ENCODE measurements around the gene SMIM13. TPM values are rescaled to one million over a fixed set of nuclear protein-coding genes. Genes with fewer than 3 reads are reported as not detected.
A peak's percentile ranks its signal among the peaks of the same experiment; 100 is the strongest.

SMIM13 gene
- total RNA-seq: 1 to 10 TPM; 4.1 to 6.3 (median 4.7) TPM

DNA sequence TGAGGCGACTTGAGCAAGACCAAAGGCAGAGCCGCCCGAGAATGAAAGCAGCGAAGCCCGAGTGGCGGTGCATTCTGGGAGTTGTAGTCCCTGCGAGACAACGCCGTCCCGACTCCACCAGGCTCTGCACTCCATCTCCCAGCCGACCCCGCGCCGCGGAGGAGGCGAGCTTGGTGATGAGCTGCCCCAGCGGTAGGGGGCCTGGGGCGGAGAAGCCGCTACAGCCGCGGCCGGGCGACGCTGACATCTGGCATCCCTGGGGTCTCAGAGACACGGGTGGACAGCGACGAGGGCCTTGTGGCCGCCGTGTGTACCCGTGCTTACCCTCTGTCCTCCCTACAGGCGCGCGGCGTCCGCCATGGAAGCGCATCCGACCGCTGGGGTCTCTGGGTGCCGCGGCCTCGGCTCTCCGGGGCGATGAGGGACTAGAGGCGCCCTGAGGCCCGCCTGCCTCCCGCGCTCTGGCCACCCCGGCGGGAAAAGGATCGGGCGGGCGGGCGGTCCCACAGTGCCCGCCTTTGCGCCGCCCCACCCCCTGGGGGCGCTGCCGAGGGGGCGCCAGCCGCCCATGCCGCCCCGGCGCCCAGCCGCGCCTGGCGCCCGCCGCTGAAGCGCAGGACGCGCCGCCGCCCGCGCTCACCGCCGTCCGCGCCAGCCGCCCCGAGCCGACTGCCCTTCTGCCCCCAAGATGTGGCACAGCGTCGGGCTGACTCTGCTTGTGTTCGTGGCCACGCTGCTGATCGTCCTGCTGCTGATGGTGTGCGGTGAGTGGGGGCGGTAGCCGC lies at the start of gene SMIM13:
Gene SMIM13 (plus strand): TSS at position 209 of the 785 bp plus-strand sequence. CDS start 480 bp downstream, at position 689.
- H3K4me1 ChIP-seq: peaks cover 0 to 26% (median 2%) of the 10 kb centered on the region in 4 donors
- H3K4me3 ChIP-seq: peak within 1 kb of the TSS; percentile 88 to 100 (median 95)
- no peaks in the 10 kb centered on the region for H3K27me3 ChIP-seq
- peak; percentile 97 to 99 (median 98) for DNase-seq
- peak within 1 kb of the TSS; percentile 98 to 99 (median 99) for H3K27ac ChIP-seq
- peak; percentile 58 to 61 for TF ChIP-seq POLR2A (IDR thresholded peaks at IDR 0.05)
- peak; percentile 45 to 73 (median 62) for TF ChIP-seq CTCF (IDR thresholded peaks at IDR 0.05)
- H3K36me3 ChIP-seq: no peaks in the 10 kb centered on the region
- H3K9me3 ChIP-seq: no peaks in the 10 kb centered on the region

DNA sequence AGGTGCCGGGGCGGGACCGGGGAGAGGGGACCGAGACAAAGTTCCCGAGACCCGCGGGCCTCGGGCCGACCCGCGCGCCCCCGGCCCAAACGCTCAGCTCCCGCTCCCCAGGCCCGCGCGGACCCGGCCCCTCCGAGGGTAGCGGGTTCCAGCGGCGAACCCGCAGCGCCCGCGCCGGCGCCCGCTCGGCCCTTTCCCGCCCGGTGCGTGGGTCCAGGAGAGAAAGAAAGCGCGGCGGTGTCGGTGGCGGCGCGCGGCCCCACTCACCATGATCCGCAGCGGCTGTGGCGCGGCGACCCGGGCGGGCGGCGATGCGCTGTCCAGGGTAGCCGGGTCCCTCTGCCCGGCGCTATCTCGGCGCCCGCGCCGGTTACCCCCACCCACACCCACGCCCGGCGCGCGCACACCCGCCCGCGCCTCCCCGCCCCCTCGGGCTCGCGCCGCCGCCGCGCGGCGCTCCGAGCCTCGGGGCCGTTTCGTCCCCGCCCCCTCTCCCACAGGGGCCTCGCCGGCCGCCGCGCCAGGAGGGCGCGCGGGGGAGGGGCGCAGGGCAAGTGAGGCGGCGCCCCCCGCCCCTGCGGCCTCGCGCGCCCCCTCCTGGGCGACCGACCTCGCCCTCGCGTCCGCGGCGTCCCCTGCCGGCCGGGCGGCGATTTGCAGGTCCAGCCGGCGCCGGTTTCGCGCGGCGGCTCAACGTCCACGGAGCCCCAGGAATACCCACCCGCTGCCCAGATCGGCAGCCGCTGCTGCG lies 49.5 kb upstream of the SMIM13 start, which contains the start of gene ELOVL2:
Gene ELOVL2 (minus strand): TSS at position 345 of the 751 bp plus-strand sequence. CDS start 75 bp downstream, at position 270.
- Histone ChIP-seq H3K4me1 (peaks cover 0 to 9% (median 4%) of the 10 kb centered on the region in 4 donors), H3K27ac (no peak within 1 kb of the TSS), H3K4me3 (peak within 1 kb of the TSS; percentile 31 to 63 (median 58)), H3K9me3 (peaks cover 0 to 7% (median 0%) of the 10 kb centered on the region in 4 donors), H3K27me3 (peaks cover 0 to 17% of the 10 kb centered on the region in 2 donors), H3K36me3 (no peaks in the 10 kb centered on the region)
- DNase-seq: no peak
- TF ChIP-seq CTCF (IDR thresholded peaks at IDR 0.05) (peak in 3 of 6 experiments; percentile 38 to 46 (median 42)), POLR2A (IDR thresholded peaks at IDR 0.05) (no peak)

DNA sequence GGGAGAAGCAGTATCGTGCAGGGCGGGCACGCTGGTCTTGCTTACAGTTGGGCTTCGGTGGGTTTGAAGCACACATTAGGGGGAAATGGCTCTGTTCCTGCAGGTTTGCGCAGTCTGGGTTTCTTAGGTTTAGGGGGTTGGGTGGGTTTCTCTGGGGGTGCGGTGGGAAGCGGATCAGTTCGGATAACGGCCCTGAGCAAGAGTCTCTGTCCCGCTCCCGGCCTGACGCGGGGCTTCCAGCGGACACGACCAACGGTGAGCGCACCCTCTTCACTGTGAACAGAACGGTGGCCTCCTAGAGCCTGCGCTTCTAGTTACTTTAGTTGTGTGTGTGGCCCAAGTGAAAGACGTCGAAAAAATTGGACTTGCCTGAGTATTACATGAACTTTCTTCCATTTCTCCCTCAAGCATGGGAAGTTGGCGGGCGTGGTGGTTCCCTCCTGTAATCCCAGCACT lies 48.9 kb upstream of the SMIM13 start:
- H3K27ac ChIP-seq: no peak overlapping the region
- DNase-seq: no peak
- H3K4me1 ChIP-seq: peaks cover 0 to 9% (median 4%) of the 10 kb centered on the region in 4 donors
- peaks cover 0 to 17% of the 10 kb centered on the region in 2 donors for H3K27me3 ChIP-seq
- TF ChIP-seq CTCF (IDR thresholded peaks at IDR 0.05): no peak
- no peak for TF ChIP-seq POLR2A (IDR thresholded peaks at IDR 0.05)
- H3K4me3 ChIP-seq: peak overlapping the region in 3 of 4 donors; percentile 57 to 63 (median 59)
- H3K9me3 ChIP-seq: peaks cover 0 to 7% (median 0%) of the 10 kb centered on the region in 4 donors
- no peaks in the 10 kb centered on the region for H3K36me3 ChIP-seq

DNA sequence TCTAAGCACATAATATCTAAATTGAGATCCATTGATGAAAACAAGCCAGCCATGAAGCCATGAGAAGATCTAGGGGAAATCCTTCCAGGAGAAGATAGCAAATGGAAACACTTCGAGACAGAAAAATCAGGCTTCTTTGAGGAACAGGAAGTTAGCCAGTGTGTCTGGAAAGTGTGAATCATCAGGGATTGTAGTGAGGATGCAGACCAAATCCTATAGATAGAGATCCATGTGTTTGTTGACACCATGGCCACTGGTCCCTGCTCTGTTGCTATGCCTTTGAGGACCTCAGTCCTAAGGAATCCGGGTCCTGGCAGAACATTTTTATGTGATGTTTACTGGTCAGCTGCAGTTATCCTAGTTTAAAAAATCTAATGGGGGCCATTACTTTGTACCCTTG lies 42.9 kb upstream of the SMIM13 start:
- no peaks in the 10 kb centered on the region for H3K36me3 ChIP-seq
- H3K27ac ChIP-seq: no peak overlapping the region
- no peaks in the 10 kb centered on the region for H3K27me3 ChIP-seq
- no peaks in the 10 kb centered on the region for H3K4me1 ChIP-seq
- no peak for DNase-seq
- H3K9me3 ChIP-seq: no peaks in the 10 kb centered on the region
- H3K4me3 ChIP-seq: no peak overlapping the region
- no peak for TF ChIP-seq POLR2A (IDR thresholded peaks at IDR 0.05)
- no peak for TF ChIP-seq CTCF (IDR thresholded peaks at IDR 0.05)

- H3K27me3 ChIP-seq: no peaks in the 10 kb centered on the region
- DNase-seq: no peak
- no peak overlapping the region for H3K27ac ChIP-seq
- H3K4me1 ChIP-seq: no peaks in the 10 kb centered on the region
- TF ChIP-seq POLR2A (IDR thresholded peaks at IDR 0.05) (no peak), CTCF (IDR thresholded peaks at IDR 0.05) (no peak)
- no peaks in the 10 kb centered on the region for H3K9me3 ChIP-seq
- no peak overlapping the region for H3K4me3 ChIP-seq
- H3K36me3 ChIP-seq: no peaks in the 10 kb centered on the region
Measured at GRCh38 chr6:11053307-11053706, 40.3 kb upstream of the SMIM13 start.

All from Peyer's patch (tissue), 4 donors.